Skeletal muscle cell (primary cell): ENCODE measurements around the gene ENO2.

Source experiments
- DNase-seq: peaks from one replicate; pipeline ENCODE4 v3.0.0-alpha.2; 2010; ENCODE audit warnings: low read depth
- H3K4me3 ChIP-seq: 2 replicates; pipeline ENCODE4 v1.5.1; 2011; ENCODE audit warnings: low read depth, mild to moderate bottlenecking, control low read depth, low read length, moderate library complexity

Gene ENO2

GRCh38 chr12:6928022-6928702 is 13.8 kb downstream of the ENO2 start:
- H3K4me3 ChIP-seq: peak overlapping the region; percentile 85
- no peak for DNase-seq

GRCh38 chr12:6928703-6929407 is 14.5 kb downstream of the ENO2 start:
- no peak for DNase-seq
- peak overlapping the region; percentile 85 for H3K4me3 ChIP-seq

- H3K4me3 ChIP-seq: peak overlapping the region; percentile 85
- DNase-seq: no peak
Observed at GRCh38 chr12:6929466-6930452, 15.4 kb downstream of the ENO2 start.

GRCh38 chr12:6932766-6933165 is 18.4 kb downstream of the ENO2 start:
- no peak for DNase-seq
- H3K4me3 ChIP-seq: no peak overlapping the region

GRCh38 chr12:6934110-6934509 is 19.7 kb downstream of the ENO2 start:
- no peak overlapping the region for H3K4me3 ChIP-seq
- DNase-seq: peak; percentile 31

GRCh38 chr12:6935371-6936193 is 21.2 kb downstream of the ENO2 start:
- DNase-seq: peak; percentile 34
- H3K4me3 ChIP-seq: no peak overlapping the region

- DNase-seq: no peak
- H3K4me3 ChIP-seq: no peak overlapping the region
Observed at GRCh38 chr12:6936194-6936635, 21.8 kb downstream of the ENO2 start.

GRCh38 chr12:6936636-6937480 is 22.5 kb downstream of the ENO2 start:
- DNase-seq: no peak
- peak overlapping the region; percentile 59 for H3K4me3 ChIP-seq

- H3K4me3 ChIP-seq: peak overlapping the region; percentile 59
- DNase-seq: peak; percentile 75
Observed at GRCh38 chr12:6937481-6938352, 23.3 kb downstream of the ENO2 start.

- DNase-seq: no peak
- peak overlapping the region; percentile 59 for H3K4me3 ChIP-seq
Observed at GRCh38 chr12:6938353-6939190, 24.2 kb downstream of the ENO2 start.

GRCh38 chr12:6939191-6939540 is 24.8 kb downstream of the ENO2 start:
- no peak for DNase-seq
- no peak overlapping the region for H3K4me3 ChIP-seq

GRCh38 chr12:6941267-6941666 is 26.9 kb downstream of the ENO2 start:
- DNase-seq: no peak
- no peak overlapping the region for H3K4me3 ChIP-seq

GRCh38 chr12:6941782-6942181 is 27.4 kb downstream of the ENO2 start:
- DNase-seq: no peak
- H3K4me3 ChIP-seq: no peak overlapping the region

- no peak for DNase-seq
- H3K4me3 ChIP-seq: no peak overlapping the region
Observed at GRCh38 chr12:6942331-6942665, 27.9 kb downstream of the ENO2 start.

- peak; percentile 77 for DNase-seq
- peak overlapping the region; percentile 72 for H3K4me3 ChIP-seq
Observed at GRCh38 chr12:6943389-6943721, 29.0 kb downstream of the ENO2 start.

- H3K4me3 ChIP-seq: peak within 1 kb of the TSS; percentile 72
- DNase-seq: peak; percentile 67
Observed at GRCh38 chr12:6943722-6944380, 29.5 kb downstream of the ENO2 start, which contains the start of the genes C12orf57 and RNU7-1. C12orf57 (plus strand) TSS chr12:6944022; CDS start chr12:6944122, 100 bp downstream. RNU7-1 (plus strand) TSS chr12:6943816.
